SIG-M5 (cell line): ENCODE data around the gene GID8.

ENCODE experiments used
- DNase-seq: peaks from one replicate; lab custom pipeline; 2025; lab: John Stamatoyannopoulos, UW

GID8 gene

GRCh38 chr20:62905536-62906117 lies 32.3 kb upstream of the GID8 start:
- no peak for DNase-seq

GRCh38 chr20:62906209-62906608 lies 31.7 kb upstream of the GID8 start:
- no peak for DNase-seq

- no peak for DNase-seq
Observed at GRCh38 chr20:62906647-62907375, 31.1 kb upstream of the GID8 start.

DNA sequence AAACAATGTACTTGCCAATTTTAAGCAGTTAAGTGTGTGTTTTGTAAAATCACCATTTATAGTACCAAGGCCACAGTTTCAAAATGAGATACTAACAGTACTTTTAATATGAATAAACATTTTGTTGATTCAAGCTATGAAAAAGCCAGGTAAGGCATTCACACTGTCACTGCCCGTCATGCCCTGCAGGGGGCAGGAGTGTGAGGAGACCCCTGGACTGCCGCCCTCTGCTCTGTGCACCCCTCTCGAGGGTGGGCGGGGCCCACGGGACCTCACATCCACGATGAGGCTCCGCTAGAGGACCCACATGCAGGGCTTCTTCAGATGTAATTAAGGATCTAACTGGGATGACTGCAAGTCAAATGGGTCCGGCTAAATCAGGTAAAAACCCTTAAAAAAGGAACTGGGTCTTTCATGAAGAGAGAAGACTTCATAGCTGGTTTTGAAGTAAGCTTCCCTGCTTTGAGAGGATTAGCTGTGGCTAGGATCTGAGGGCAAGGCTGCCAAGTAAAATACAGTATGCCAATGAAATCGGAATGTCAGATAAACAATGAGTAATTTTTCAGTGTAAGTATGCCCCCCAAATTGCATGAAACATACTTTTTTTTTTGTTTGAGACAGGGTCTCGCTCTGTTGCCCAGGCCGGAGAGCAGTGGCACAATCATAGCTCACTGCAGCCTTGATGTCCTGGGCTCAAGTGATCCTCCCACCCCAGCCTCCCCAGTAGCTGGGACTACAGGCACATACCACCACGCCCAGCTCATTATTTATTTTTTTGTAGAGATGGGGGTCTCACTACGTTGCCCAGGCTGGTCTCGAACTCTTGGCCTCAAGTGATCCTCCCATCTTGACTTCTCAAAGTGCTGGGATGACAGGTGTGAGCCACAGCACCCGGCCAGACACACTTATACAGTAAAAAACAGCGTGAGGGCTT lies 30.3 kb upstream of the GID8 start:
- no peak for DNase-seq

DNA sequence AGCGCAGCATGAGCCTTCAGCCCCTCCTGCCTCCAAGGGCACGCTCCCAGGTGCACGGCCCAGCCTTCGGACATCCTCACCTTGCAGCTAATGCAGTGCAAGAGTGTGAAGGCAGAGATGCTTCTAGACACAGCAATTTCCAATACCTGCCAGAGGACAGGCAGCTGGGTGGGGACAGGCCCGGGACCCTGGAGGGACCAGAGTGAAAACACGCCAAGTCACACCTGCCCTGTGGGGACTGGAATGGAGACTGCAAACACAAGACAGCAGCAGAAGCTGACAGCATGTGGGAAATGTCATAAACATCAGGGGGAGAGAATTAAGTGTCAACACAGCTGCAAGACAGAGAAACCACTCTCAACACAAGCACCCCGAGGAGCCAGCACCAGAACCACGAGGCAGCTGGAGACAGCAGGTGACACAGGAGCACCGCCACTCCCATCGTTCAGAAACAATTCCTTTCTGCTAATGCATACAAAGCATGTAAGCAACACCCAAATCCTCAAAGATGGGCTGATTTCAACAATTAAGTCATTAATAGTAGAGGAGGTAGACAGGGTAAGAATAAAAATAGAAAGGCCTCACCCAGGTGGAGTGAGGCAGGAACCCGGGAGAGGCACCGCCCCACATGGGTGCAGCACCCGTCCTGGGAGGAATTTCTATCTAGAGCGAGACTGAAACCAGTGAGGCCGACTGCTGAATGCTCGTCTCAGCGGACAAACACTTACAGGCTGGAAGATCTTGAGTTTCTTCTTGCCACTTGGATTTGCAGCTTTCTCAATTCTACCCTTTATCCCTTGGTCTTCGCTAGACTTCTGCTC lies 28.8 kb upstream of the GID8 start:
- DNase-seq, result no peak

DNA sequence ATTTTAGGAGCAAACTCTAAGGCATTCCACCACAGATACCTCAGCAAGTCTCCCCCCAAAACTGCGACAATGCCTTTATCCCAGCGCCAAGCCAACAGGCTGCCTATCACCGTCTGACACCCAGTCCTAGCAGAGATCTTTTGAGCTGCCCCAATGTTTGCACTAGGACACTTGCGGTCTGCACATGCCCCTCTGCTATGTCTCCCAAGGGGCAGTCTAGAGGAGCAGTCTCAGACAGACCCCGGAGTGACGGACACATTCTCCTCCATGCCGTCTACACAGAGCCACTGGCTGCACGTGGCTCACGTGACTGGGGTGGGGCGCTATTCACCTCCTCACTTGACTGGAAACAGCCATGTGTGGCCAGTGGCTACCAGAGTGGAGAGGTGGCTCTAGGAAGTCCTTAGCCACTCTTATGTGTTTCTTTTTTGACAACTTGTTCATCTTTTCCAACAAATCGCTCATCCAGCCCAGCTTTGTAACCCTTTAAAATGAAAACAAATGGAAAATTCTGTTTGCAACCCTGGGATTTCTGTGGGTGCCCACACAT lies 27.7 kb upstream of the GID8 start:
- no peak for DNase-seq

- no peak for DNase-seq
Observed at GRCh38 chr20:62910777-62911497, 27.0 kb upstream of the GID8 start.

GRCh38 chr20:62911701-62912280 lies 26.2 kb upstream of the GID8 start:
- DNase-seq, result no peak

GRCh38 chr20:62913043-62913630 lies 24.8 kb upstream of the GID8 start:
- DNase-seq, result no peak

GRCh38 chr20:62914436-62914835 lies 23.5 kb upstream of the GID8 start:
- no peak for DNase-seq

DNA sequence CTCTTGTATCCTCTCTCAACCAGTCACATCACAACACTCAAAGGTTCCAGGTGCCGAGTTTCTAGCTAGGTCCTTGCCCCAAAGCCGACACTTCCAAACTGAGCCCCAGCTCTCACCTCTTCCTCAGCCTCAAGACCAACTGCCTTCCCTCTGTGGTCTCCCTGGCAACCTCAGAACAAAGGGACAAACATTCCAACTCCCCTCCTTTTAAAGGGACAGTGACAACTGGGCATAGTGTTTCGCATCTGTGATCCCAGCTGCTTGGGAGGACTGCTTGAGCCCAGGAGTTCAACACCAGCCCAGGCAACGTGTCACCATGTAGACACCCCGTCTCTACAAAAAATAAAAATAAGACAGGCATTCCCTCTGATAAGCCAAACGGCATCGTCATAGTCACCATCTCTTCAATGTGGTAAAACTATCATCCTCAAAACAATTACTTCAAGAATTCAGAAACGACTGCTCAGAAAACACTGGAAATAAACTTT lies 22.9 kb upstream of the GID8 start:
- DNase-seq, result no peak

DNA sequence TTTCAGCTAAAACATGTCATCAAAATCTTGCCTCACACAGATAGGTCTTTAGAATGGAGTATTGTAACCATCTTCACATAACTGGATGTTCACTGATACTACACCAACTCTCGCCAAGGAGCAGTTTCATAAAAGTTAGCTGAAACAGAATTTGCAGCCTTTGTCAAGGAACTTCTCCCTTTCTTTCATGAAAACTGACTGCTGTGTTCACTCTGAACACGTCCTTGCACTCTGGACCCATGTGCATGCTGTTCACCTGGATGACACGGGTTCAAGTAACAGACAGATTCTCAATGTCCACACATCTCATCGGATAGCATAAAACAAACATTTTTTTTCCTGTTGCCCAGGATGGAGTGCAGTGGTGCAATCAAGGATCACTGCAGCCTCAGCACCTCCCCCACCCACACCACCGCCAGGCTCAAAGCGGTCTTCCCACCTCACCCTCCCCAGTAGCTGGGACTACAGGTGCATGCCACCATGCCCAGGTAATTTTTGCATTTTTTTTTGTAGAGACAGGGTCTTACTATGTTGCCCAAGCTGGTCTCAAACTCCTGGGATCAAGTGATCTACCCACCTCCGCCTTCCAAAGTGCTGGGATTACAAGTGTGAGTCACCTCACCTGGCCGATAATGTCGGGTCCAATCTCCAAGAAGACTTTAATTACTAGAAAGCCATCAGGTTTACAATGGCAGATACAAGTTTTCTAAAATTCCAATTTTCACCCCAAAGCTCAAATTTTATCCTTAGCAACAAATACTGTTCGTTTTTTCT lies 21.1 kb upstream of the GID8 start:
- DNase-seq, result no peak

GRCh38 chr20:62917720-62918119 lies 20.2 kb upstream of the GID8 start:
- DNase-seq, result no peak

- DNase-seq, result no peak
Observed at GRCh38 chr20:62918147-62918546, 19.8 kb upstream of the GID8 start.

- no peak for DNase-seq
Observed at GRCh38 chr20:62918831-62919230, 19.1 kb upstream of the GID8 start.

GRCh38 chr20:62920039-62920645 lies 17.8 kb upstream of the GID8 start:
- no peak for DNase-seq

GRCh38 chr20:62921119-62921687 lies 16.7 kb upstream of the GID8 start:
- no peak for DNase-seq

- DNase-seq, result no peak
Observed at GRCh38 chr20:62922451-62922921, 15.5 kb upstream of the GID8 start.
